ENCODE results near the gene SEL1L2.

SEL1L2 gene

GRCh38 chr20:13930281-13930680 lies 60.1 kb downstream of the SEL1L2 start:
- DNase-seq (ENCODE audit: low read depth in 2 of 2), result no peak

- DNase-seq (ENCODE audit: low read depth in 2 of 2), result no peak
Observed at GRCh38 chr20:13929836-13930235, 60.6 kb downstream of the SEL1L2 start.

DNA sequence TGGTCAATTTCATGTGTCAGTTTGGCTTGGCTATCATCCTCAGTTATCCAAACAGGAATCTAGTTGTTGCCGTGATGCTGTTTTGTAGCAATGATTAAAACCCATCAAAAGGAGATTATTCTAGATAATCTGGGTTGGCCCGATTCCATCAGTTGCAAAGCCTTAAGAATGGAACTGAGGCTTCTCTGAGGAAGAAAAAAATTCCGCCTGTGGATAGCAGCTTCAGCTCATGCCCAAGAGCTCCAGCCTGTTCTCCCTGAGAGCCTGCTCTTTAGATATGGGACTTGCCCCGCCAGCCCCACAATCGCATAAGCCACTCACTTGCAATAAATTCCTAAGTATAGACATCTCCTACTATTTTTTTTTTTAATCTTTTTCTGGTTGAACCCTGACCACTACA lies 61.5 kb downstream of the SEL1L2 start:
- DNase-seq (ENCODE audit: low read depth in 2 of 2), result no peak

DNA sequence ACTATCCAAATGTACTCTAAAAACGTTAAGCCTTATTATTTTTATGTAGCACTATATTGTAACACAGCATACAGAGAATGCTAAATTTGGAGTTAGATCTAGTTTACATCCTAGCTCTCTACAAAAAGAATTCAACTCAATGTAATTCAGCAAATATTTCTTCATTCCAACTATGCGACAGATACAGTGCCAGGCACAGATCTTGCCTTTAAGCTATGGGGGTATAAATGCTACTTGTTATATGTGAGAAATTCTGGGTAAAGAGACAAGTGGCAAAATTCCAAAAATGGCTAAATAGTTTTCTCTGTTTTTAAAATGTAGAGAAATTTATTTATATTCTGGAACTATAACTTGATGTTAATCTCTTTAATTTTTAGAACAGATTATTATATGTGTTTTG lies 63.2 kb downstream of the SEL1L2 start:
- no peak for DNase-seq (ENCODE audit: low read depth in 2 of 2)

- DNase-seq (ENCODE audit: low read depth in 2 of 2), result no peak
Observed at GRCh38 chr20:13922241-13922640, 68.2 kb downstream of the SEL1L2 start.

DNA sequence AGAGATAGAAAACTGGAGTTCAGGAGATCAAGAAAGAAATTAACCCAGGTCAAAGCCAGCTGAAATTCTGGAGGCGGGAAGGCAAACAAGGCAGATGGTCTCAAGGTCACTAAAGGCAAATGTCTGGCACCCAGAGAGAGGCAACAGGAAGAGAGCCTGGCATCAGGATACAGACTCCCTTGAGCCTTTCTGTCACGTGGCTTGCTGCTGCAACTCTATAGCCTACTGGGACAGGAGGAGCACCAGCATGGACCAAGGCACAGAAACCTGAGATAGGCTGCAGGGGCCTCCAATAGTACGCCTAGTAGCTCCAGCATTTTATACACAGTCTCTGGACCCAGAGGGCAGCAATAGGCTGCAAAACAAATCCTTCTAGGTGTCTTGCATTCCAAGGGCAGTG lies 75.1 kb downstream of the SEL1L2 start:
- DNase-seq (ENCODE audit: low read depth in 2 of 2), result no peak

- no peak for DNase-seq (ENCODE audit: low read depth in 2 of 2)
Observed at GRCh38 chr20:13913572-13913971, 76.8 kb downstream of the SEL1L2 start.

DNA sequence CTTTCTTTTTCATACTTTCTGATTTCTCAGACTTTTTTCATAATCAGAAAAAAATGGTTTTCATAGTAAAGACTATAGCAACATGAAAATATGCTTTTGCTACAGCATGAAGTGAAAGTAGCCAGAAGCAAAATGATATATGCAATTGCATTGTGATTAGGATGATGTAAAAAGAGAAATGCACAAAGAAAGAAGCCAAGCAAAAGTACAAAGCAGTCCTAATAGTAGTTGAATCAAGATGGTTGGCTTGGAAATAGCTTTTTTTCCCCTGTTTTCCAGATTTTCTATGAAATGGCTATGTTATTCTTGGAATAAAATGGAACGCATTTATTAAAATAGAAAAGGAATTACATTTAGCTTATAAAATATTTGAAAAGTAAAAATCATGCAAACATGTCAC lies 77.3 kb downstream of the SEL1L2 start:
- DNase-seq (ENCODE audit: low read depth in 2 of 2), result no peak

- DNase-seq (ENCODE audit: low read depth in 2 of 2), result no peak
Observed at GRCh38 chr20:13910492-13910891, 79.9 kb downstream of the SEL1L2 start.

DNA sequence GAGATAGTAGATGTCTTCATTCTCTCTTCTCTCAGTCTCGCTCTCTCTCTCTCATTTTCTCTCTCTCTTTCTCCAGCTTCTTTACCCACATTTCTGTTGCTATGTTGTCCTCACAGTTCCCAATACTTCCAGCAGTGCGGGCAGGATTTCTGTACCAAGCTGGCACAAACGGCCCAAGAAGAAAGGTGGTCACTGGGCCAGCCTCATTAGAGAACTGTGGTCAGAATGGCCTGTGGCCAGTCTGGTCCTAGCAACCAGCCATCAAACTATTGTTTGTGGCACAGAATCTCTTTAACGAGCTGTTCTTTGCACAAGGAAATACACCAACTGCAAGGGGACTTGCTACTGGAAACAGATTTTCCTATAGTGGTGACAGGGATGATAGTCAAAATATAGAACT lies 81.3 kb downstream of the SEL1L2 start:
- DNase-seq (ENCODE audit: low read depth in 2 of 2), result no peak

GRCh38 chr20:13904766-13905165 lies 85.6 kb downstream of the SEL1L2 start:
- DNase-seq (ENCODE audit: low read depth in 2 of 2), result no peak

DNA sequence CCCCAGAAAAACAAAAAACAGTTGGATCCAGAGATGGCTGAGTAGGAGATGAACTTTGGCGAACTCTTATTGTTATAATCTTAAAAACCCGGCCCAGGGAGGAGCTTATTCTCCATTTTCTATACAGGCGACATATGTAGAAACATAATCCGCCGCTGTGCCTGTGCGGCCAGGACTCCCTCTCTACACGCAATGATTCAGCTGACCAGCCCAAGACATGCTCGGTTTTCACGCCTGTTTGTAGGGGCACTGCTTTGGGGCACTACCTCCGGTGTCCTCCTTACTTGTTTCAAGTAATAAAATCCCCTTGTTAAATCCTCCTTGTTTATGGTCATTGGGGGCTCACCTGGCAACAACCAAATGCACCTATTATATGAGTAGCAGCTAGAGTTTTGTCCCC lies 89.9 kb downstream of the SEL1L2 start:
- DNase-seq (ENCODE audit: low read depth in 2 of 2), result no peak

- no peak for DNase-seq (ENCODE audit: low read depth in 2 of 2)
Observed at GRCh38 chr20:13898012-13898612, 92.3 kb downstream of the SEL1L2 start.

- DNase-seq (ENCODE audit: low read depth in 2 of 2), result no peak
Observed at GRCh38 chr20:13891575-13891974, 98.8 kb downstream of the SEL1L2 start.

DNA sequence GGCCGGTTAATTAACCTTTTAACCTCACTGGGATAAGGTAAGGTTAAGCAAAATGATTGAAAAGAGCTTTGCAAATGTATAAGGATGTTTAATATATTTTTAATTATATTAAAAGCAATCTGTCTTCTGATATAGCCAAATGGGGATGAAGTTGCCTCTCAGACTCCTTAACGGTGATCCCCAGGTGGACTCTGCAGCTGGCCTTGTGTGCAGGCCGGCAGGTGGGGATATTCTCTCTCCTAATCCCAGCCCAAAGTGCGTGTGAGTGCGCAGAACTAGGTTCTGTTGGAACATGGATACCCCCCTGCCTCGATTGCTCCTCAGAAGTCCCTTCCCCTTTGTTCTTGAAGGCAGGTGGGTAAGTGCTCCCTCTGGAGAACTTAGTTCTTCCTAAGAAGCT lies 105.6 kb downstream of the SEL1L2 start:
- DNase-seq (ENCODE audit: low read depth in 2 of 2), result no peak

GRCh38 chr20:13883425-13883824 lies 107.0 kb downstream of the SEL1L2 start:
- DNase-seq (ENCODE audit: low read depth in 2 of 2), result no peak

- DNase-seq (ENCODE audit: low read depth in 2 of 2), result no peak
Observed at GRCh38 chr20:13878566-13878965, 111.8 kb downstream of the SEL1L2 start.

- DNase-seq (ENCODE audit: low read depth in 2 of 2), result no peak
Observed at GRCh38 chr20:13877793-13878192, 112.6 kb downstream of the SEL1L2 start.

DNA sequence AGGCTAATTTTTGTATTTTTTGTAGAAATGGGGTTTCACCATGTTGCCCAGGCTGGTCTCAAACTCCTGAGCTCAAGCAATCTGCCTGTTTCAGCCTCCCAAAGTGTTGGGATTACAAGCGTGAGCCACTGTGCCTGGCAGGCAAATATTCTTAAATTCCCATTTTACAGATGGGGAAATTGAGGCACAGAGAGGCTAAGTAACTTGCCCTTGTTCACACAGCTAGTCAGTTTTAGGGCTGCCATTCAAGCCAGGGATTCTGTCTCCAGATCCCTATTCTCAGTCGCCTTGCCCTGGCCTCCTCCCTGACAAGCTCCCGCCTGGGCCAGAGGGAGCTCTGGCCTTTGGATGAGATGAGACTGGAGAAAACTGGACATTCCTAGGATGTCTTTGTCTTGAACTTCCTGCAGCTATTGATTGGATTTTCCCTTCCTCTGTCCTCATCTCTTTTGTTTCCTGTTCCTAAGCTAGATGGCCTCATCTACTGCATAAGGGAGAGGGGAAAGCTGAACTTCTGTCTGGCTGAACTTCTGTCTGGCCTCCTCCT lies 115.1 kb downstream of the SEL1L2 start:
- DNase-seq (ENCODE audit: low read depth in 2 of 2), result no peak

- DNase-seq (ENCODE audit: low read depth in 2 of 2), result no peak
Observed at GRCh38 chr20:13874394-13875157, 115.8 kb downstream of the SEL1L2 start.

- no peak for DNase-seq (ENCODE audit: low read depth in 2 of 2)
Observed at GRCh38 chr20:13873831-13874230, 116.6 kb downstream of the SEL1L2 start.

DNA sequence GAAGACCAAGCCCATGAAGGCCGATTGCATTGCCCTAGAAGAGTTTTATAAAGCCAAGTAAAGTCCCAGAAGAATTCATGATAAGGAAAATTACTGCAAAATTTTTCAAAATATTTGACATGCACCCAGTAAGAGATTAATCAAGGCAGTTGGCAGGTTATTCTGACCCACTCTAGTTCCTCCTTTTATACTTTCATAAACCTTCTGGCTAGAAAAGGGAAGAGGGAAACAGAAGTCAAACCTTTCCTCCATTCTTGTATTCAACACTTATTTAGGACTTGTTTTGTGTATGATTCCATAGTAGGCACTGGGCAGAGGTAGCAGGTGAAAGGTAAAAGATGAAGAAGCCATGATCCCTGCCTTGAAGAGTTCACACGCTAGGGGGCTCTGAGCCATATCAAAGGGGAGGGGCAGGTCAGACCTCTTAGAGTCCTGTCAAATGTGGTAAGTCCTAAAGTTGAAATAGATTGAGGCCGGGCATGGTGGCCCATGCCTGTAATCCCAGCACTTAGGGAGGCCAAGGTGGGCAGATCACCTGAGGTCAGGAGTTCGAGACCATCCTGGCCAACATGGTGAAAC lies 120.2 kb downstream of the SEL1L2 start:
- no peak for DNase-seq (ENCODE audit: low read depth in 2 of 2)

DNA sequence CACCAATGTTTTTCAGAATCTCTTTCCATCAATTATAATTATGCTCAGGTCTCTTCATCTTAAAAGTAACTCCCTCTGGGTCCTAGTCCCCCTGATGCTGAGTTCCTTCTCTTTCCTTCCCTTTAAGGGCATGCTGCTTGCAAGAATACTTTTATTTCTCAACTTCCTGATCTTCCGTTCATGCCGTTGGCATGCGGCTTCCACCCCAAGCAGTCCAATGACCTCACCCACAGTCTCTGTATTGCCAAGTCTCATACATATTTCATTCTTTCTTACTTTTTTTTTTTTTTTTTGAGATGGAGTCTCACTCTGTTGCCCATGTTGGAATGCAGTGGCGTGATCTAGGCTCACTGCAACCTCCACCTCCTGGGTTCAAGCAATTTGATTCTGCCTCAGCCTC lies 122.1 kb downstream of the SEL1L2 start:
- no peak for DNase-seq (ENCODE audit: low read depth in 2 of 2)
